ENCODE results near the gene GGT6.

GGT6 gene

GRCh38 chr17:4547118-4547906 is 13.1 kb downstream of the GGT6 start:
- TF ChIP-seq CTCF (conservative IDR thresholded peaks at IDR 0.05; ENCODE audit: low read depth, low read length) = no peak
- H3K4me3 ChIP-seq (ENCODE audit: low read length) = no peak overlapping the region
- no peak for DNase-seq (ENCODE audit: low read depth)

GRCh38 chr17:4545217-4545951 is 15.0 kb downstream of the GGT6 start:
- no peak for DNase-seq (ENCODE audit: low read depth)
- H3K4me3 ChIP-seq (ENCODE audit: low read length) = no peak overlapping the region
- no peak for TF ChIP-seq CTCF (conservative IDR thresholded peaks at IDR 0.05; ENCODE audit: low read depth, low read length)

GRCh38 chr17:4544951-4545216 is 15.5 kb downstream of the GGT6 start:
- DNase-seq (ENCODE audit: low read depth) = no peak
- TF ChIP-seq CTCF (conservative IDR thresholded peaks at IDR 0.05; ENCODE audit: low read depth, low read length) = no peak
- no peak overlapping the region for H3K4me3 ChIP-seq (ENCODE audit: low read length)

- no peak for TF ChIP-seq CTCF (conservative IDR thresholded peaks at IDR 0.05; ENCODE audit: low read depth, low read length)
- no peak overlapping the region for H3K4me3 ChIP-seq (ENCODE audit: low read length)
- DNase-seq (ENCODE audit: low read depth) = no peak
Measured at GRCh38 chr17:4544135-4544950, 16.0 kb downstream of the GGT6 start.

GRCh38 chr17:4543557-4544026 is 16.8 kb downstream of the GGT6 start:
- no peak overlapping the region for H3K4me3 ChIP-seq (ENCODE audit: low read length)
- DNase-seq (ENCODE audit: low read depth) = no peak
- no peak for TF ChIP-seq CTCF (conservative IDR thresholded peaks at IDR 0.05; ENCODE audit: low read depth, low read length)

GRCh38 chr17:4542726-4543191 is 17.6 kb downstream of the GGT6 start:
- H3K4me3 ChIP-seq (ENCODE audit: low read length) = no peak overlapping the region
- no peak for DNase-seq (ENCODE audit: low read depth)
- no peak for TF ChIP-seq CTCF (conservative IDR thresholded peaks at IDR 0.05; ENCODE audit: low read depth, low read length)

All from retinal pigment epithelial cell (primary cell).